WTC11 (cell line): ENCODE measurements around the gene GRAP2. TPM values are rescaled to one million over a fixed set of nuclear protein-coding genes. Genes with fewer than 3 reads are reported as not detected.

Source experiments
- ATAC-seq: fragments of 200-7000 bp; cut with Tn5 transposase; 2 replicates; pipeline ENCODE4 v1.10.0; 2021; ENCODE audit warnings: mild to moderate bottlenecking, moderate library complexity
- Bru-seq: library from RNA; stranded (reverse); fragments of 400-500 nt; gene quantifications from one replicate; lab custom pipeline; 2021; lab: Mats Ljungman, UMichigan
- CTCF ChIA-PET: fragments of 300-600 bp; sonication (Branson Sonifier 250); formaldehyde crosslinking; loops from one replicate; lab custom pipeline; 2021; ENCODE audit warnings: antibody characterized with exemption; lab: Charles Lee
- POLR2A ChIA-PET: fragments of 350-600 bp; sonication (Branson Sonifier 250); formaldehyde crosslinking; loops from one replicate; lab custom pipeline; 2021; ENCODE audit warnings: antibody characterized with exemption; lab: Charles Lee
- DNase-seq: peaks from one replicate; pipeline ENCODE4 v3.0.0; 2021; ENCODE audit warnings: low spot score
- H3K27ac Mint-ChIP-seq: 2 replicates; pipeline ENCODE4 v1.8.0; 2021; ENCODE audit warnings: mixed read lengths
- H3K27me3 Mint-ChIP-seq: 2 replicates; pipeline ENCODE4 v1.8.0; 2021; ENCODE audit warnings: low read depth, mild to moderate bottlenecking, moderate library complexity, mixed read lengths
- H3K36me3 Mint-ChIP-seq: 2 replicates; pipeline ENCODE4 v1.8.0; 2021; ENCODE audit warnings: mixed read lengths
- H3K4me1 Mint-ChIP-seq: 2 replicates; pipeline ENCODE4 v1.8.0; 2022; ENCODE audit warnings: mixed read lengths
- H3K4me3 Mint-ChIP-seq: 2 replicates; pipeline ENCODE4 v1.8.0; 2021; ENCODE audit warnings: mild to moderate bottlenecking, moderate library complexity, mixed read lengths
- H3K9me3 Mint-ChIP-seq: 2 replicates; pipeline ENCODE4 v1.8.0; 2021; ENCODE audit warnings: mixed read lengths
- AR ChIP-seq: fragments of 250-450 bp; sonication (Bioruptor Pico); IDR thresholded peaks from 2 replicates; pipeline ENCODE4 v1.9.0; 2021; ENCODE audit warnings: mild to moderate bottlenecking
- ATF1 ChIP-seq: sonication (generic); formaldehyde crosslinking; IDR thresholded peaks from 2 replicates; pipeline ENCODE4 v1.8.1; 2023; ENCODE audit warnings: mild to moderate bottlenecking, moderate library complexity, missing genetic modification reagents
- CBFB ChIP-seq: sonication (generic); formaldehyde crosslinking; IDR thresholded peaks from 2 replicates; pipeline ENCODE4 v1.8.1; 2022; ENCODE audit warnings: mild to moderate bottlenecking, low read depth, missing genetic modification reagents
- CREB1 ChIP-seq: sonication (generic); formaldehyde crosslinking; IDR thresholded peaks from 2 replicates; pipeline ENCODE4 v1.8.0; 2023; ENCODE audit warnings: mild to moderate bottlenecking, missing genetic modification reagents
- E2F4 ChIP-seq: sonication (generic); formaldehyde crosslinking; IDR thresholded peaks from 2 replicates; pipeline ENCODE4 v1.8.1; 2022; ENCODE audit warnings: low read depth, mild to moderate bottlenecking, moderate library complexity, missing genetic modification reagents, borderline replicate concordance
- FOXP4 ChIP-seq: sonication (generic); formaldehyde crosslinking; IDR thresholded peaks from 2 replicates; pipeline ENCODE4 v1.8.0; 2022; ENCODE audit warnings: mild to moderate bottlenecking, missing genetic modification reagents
- HMGA2 ChIP-seq: fragments of 250-450 bp; sonication (Bioruptor Pico); IDR thresholded peaks from 2 replicates; pipeline ENCODE4 v1.4.0; 2021; ENCODE audit warnings: mild to moderate bottlenecking, moderate library complexity
- JAZF1 ChIP-seq: fragments of 250-450 bp; sonication (Bioruptor Pico); IDR thresholded peaks from 2 replicates; pipeline ENCODE4 v1.9.0; 2021; ENCODE audit warnings: moderate library complexity, mild to moderate bottlenecking, inconsistent platforms
- KAT7 ChIP-seq: sonication (generic); formaldehyde crosslinking; IDR thresholded peaks from 2 replicates; pipeline ENCODE4 v1.8.1; 2023; ENCODE audit warnings: missing genetic modification reagents, mild to moderate bottlenecking, borderline replicate concordance
- NFE2L1 ChIP-seq: sonication (generic); formaldehyde crosslinking; IDR thresholded peaks from 2 replicates; pipeline ENCODE4 v1.8.1; 2023; ENCODE audit warnings: missing genetic modification reagents
- NFYB ChIP-seq: sonication (generic); formaldehyde crosslinking; conservative IDR thresholded peaks from 2 replicates; pipeline ENCODE4 v1.8.0; 2022; ENCODE audit warnings: low read depth, missing genetic modification reagents
- NR1H2 ChIP-seq: sonication (generic); formaldehyde crosslinking; IDR thresholded peaks from 2 replicates; pipeline ENCODE4 v1.9.0; 2021; ENCODE audit warnings: mild to moderate bottlenecking, moderate library complexity, missing genetic modification reagents
- NR3C1 ChIP-seq: sonication (generic); formaldehyde crosslinking; conservative IDR thresholded peaks from 2 replicates; pipeline ENCODE4 v1.8.1; 2023; ENCODE audit warnings: low read depth, mild to moderate bottlenecking, missing genetic modification reagents
- RELA ChIP-seq: sonication (generic); formaldehyde crosslinking; IDR thresholded peaks from 2 replicates; pipeline ENCODE4 v1.8.1; 2022; ENCODE audit warnings: missing genetic modification reagents, mild to moderate bottlenecking, borderline replicate concordance
- TEAD4 ChIP-seq: sonication (generic); formaldehyde crosslinking; IDR thresholded peaks from 2 replicates; pipeline ENCODE4 v1.8.0; 2022; ENCODE audit warnings: mild to moderate bottlenecking, missing genetic modification reagents
- ZNF138 ChIP-seq: sonication (generic); formaldehyde crosslinking; conservative IDR thresholded peaks from 2 replicates; pipeline ENCODE4 v1.8.1; 2022; ENCODE audit warnings: mild to moderate bottlenecking, moderate library complexity, missing genetic modification reagents
- ZNF263 ChIP-seq: sonication (generic); formaldehyde crosslinking; IDR thresholded peaks from 2 replicates; pipeline ENCODE4 v1.8.1; 2022; ENCODE audit warnings: low read depth, mild to moderate bottlenecking, moderate library complexity, missing genetic modification reagents
- ZNF317 ChIP-seq: sonication (generic); formaldehyde crosslinking; IDR thresholded peaks from 2 replicates; pipeline ENCODE4 v1.8.1; 2023; ENCODE audit warnings: low read depth, mild to moderate bottlenecking, moderate library complexity, missing genetic modification reagents, borderline replicate concordance
- ZNF396 ChIP-seq: fragments of 250-450 bp; sonication (Bioruptor Pico); IDR thresholded peaks from 2 replicates; pipeline ENCODE4 v1.8.0; 2021; ENCODE audit warnings: mild to moderate bottlenecking, moderate library complexity, borderline replicate concordance
- ZNF532 ChIP-seq: fragments of 250-450 bp; sonication (Bioruptor Pico); IDR thresholded peaks from 2 replicates; pipeline ENCODE4 v1.9.0; 2021; ENCODE audit warnings: mild to moderate bottlenecking, borderline replicate concordance
- long read RNA-seq, 3 experiments: library from RNA in 1 of 3; library from capped mRNA in 1 of 3; library from polyadenylated mRNA in 1 of 3; unstranded in 2 of 3; stranded (forward) in 1 of 3; transcript quantifications; one replicate each; pipeline ENCODE4 v2.0.0, GENCODE V29; 2021
- total RNA-seq: library from RNA; stranded (reverse); gene quantifications from 3 replicates; pipeline ENCODE4 v1.2.3, GENCODE V29; 2021

The GRAP2 gene
- total RNA-seq (0.33 to 0.92 TPM (median 0.64 TPM) in 3 replicates), Bru-seq, nascent RNA (percentile 5 among the genes with signal in this experiment)
- long read RNA-seq, experiment 1: 0 reads
- long read RNA-seq, experiment 2: 0 reads
- long read RNA-seq, experiment 3: 0 reads

- H3K4me1 Mint-ChIP-seq: peaks cover 1% of the 10 kb centered on the region; the same call in 1 of the 2 replicates
- ATAC-seq: no peak
- TF ChIP-seq KAT7: no peak
- TF ChIP-seq RELA (CRISPR knock-in tag): no peak
- TF ChIP-seq CREB1 (CRISPR knock-in tag): no peak
- no peak for TF ChIP-seq NFYB
- no peak for TF ChIP-seq HMGA2 (CRISPR knock-in tag)
Observed at GRCh38 chr22:39900306-39901227, at the start of gene GRAP2. Gene GRAP2, plus strand, starts transcription at chr22:39901084. Its CDS starts 46,023 bp downstream, at chr22:39947107.

GRCh38 chr22:39851606-39852315 lies 49.1 kb upstream of the GRAP2 start:
- DNase-seq: no peak
- no peaks in the 10 kb centered on the region; the same call in 1 of the 2 replicates for H3K27me3 Mint-ChIP-seq
- POLR2A ChIA-PET: no interaction called here
- no peaks in the 10 kb centered on the region for H3K4me1 Mint-ChIP-seq
- H3K27ac Mint-ChIP-seq: no peak overlapping the region
- no peaks in the 10 kb centered on the region for H3K9me3 Mint-ChIP-seq
- no peak overlapping the region for H3K4me3 Mint-ChIP-seq
- CTCF ChIA-PET: interaction anchor here (0.7 kb wide), 1 partner anchor 315 kb away, joined by 3 read pairs; no protein-coding TSS in a partner anchor
- TF ChIP-seq KAT7 (no peak), CREB1 (CRISPR knock-in tag) (no peak), ATF1 (CRISPR knock-in tag) (no peak), NR1H2 (CRISPR knock-in tag) (no peak), CBFB (no peak), ZNF317 (CRISPR knock-in tag) (no peak), NR3C1 (CRISPR knock-in tag) (no peak), AR (CRISPR knock-in tag) (no peak), ZNF396 (CRISPR knock-in tag) (no peak), NFE2L1 (CRISPR knock-in tag) (no peak), JAZF1 (CRISPR knock-in tag) (no peak)
- H3K36me3 Mint-ChIP-seq: no peaks in the 10 kb centered on the region
- ATAC-seq: no peak

More at GRCh38 chr22:39900306-39901227, at the start of gene GRAP2:
- Mint-ChIP-seq H3K27me3 (peaks cover 3% of the 10 kb centered on the region), H3K4me3 (no peak within 1 kb of the TSS), H3K9me3 (no peaks in the 10 kb centered on the region), H3K36me3 (no peaks in the 10 kb centered on the region), H3K27ac (no peak within 1 kb of the TSS)
- no peak for DNase-seq
- CTCF ChIA-PET: no interaction called here
- POLR2A ChIA-PET: no interaction called here

GRCh38 chr22:39852799-39853198 lies 48.1 kb upstream of the GRAP2 start:
- no peaks in the 10 kb centered on the region; the same call in 1 of the 2 replicates for H3K27me3 Mint-ChIP-seq
- H3K27ac Mint-ChIP-seq: no peak overlapping the region
- H3K36me3 Mint-ChIP-seq: no peaks in the 10 kb centered on the region
- ATAC-seq (no peak), DNase-seq (no peak)
- H3K4me1 Mint-ChIP-seq: no peaks in the 10 kb centered on the region
- H3K9me3 Mint-ChIP-seq: no peaks in the 10 kb centered on the region
- ChIA-PET CTCF (no interaction called here), POLR2A (no interaction called here)
- H3K4me3 Mint-ChIP-seq: no peak overlapping the region
- TF ChIP-seq ZNF138 (CRISPR knock-in tag): no peak
- no peak for TF ChIP-seq ZNF263 (CRISPR knock-in tag)
- TF ChIP-seq ZNF532 (CRISPR knock-in tag): no peak
- no peak for TF ChIP-seq E2F4
- no peak for TF ChIP-seq TEAD4 (CRISPR knock-in tag)
- no peak for TF ChIP-seq FOXP4 (CRISPR knock-in tag)
- no peak for TF ChIP-seq ZNF317 (CRISPR knock-in tag)
